ENCODE measurements around the gene RENBP.

Gene RENBP

DNA sequence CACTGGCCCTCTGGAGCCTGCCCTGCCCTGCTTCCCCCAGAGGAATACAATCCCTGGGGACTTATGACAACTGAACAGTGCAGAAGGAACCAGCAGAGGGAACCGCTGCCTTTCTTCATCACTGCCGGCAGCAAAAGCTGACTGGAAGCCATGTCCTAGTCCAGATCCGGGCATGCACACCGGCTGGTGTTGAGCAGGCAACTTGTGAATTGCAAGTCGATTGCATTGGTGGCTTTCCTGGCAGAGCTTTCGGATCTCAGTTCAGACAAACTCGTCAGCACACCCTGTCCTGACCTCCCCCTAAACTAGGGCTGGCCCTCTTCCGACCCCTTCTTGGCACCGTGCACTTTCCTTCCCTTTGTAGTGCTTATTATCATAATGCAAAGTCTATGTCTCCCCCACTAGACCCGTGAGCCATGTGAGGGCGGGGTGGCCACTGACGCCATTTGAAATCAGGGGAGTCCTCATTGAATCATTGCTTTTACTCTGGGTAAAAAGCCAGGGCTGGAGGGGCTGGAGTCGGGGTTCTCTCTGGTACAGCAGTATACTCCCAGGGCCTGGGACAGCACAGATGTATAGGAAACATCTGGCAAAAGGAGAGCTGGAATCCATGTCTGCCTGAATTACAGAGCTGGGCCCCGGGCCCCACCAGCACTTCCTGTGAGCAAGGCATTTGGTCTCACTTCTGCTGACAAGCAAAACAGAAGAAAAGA, 20.1 kb downstream of the RENBP start:
- Histone ChIP-seq H3K9me3 (ENCODE audit: control insufficient read depth, low read length) (no peaks in the 10 kb centered on the region), H3K27me3 (ENCODE audit: control insufficient read depth, insufficient read depth, low read length) (no peaks in the 10 kb centered on the region), H3K27ac (peak overlapping the region; percentile 36), H3K4me2 (ENCODE audit: low read length) (no peak overlapping the region), H3K36me3 (ENCODE audit: control insufficient read depth, insufficient read depth, low read length) (no peaks in the 10 kb centered on the region), H3K4me3 (ENCODE audit: low read depth, low read length) (no peak overlapping the region), H3K9ac (no peak overlapping the region), H3K4me1 (peaks cover 14% of the 10 kb centered on the region), H2AFZ (peak overlapping the region; percentile 38), H3K79me2 (no peaks in the 10 kb centered on the region)
- TF ChIP-seq, protein P1, sequence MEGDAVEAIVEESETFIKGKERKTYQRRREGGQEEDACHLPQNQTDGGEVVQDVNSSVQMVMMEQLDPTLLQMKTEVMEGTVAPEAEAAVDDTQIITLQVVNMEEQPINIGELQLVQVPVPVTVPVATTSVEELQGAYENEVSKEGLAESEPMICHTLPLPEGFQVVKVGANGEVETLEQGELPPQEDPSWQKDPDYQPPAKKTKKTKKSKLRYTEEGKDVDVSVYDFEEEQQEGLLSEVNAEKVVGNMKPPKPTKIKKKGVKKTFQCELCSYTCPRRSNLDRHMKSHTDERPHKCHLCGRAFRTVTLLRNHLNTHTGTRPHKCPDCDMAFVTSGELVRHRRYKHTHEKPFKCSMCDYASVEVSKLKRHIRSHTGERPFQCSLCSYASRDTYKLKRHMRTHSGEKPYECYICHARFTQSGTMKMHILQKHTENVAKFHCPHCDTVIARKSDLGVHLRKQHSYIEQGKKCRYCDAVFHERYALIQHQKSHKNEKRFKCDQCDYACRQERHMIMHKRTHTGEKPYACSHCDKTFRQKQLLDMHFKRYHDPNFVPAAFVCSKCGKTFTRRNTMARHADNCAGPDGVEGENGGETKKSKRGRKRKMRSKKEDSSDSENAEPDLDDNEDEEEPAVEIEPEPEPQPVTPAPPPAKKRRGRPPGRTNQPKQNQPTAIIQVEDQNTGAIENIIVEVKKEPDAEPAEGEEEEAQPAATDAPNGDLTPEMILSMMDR (IDR thresholded peaks at IDR 0.05) = peak; percentile 33

DNA sequence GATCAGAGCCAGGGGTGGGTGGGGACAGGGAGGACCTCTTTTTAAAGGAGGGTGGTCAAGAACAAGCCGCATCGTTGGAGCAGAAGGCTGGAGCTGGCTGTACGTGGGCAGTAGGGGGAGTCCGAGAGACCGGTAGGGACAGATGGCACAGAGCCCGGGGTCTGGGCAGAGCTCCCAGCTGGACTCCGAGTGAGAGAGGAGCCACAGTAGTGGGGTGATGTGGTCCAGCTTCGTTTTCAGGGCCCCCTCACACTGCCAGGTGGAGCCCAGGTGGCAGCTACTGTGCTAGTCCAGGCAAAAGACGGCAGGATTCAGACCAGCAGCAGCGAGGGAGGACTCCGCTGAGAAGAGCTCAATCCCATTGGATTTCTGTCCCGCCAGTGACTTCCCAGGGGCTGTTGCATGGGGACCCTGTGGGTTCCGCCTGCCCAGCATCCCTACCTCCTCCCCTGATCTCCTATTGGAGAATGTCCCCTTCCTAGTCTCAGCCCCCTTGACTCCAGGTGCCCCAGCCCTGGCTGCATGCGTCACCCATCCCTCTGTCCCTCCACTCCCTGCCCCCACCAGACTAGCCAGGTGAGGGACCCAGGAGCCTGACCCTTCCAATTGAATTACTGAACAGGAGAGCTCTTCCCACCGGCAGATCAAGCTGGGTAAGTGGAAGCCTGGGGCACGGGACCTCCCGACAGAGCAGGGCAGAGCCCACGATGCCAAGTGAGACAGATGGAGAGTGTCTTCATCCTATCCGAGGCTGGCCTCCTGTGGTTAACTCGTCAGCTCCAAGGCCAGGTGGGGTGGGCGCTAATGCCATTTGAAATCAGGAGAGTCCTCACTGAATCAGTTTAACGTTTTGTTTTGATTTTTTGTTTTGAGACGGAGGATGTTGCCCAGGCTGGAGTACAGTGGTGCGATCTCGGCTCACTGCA, 21.2 kb downstream of the RENBP start:
- Histone ChIP-seq H3K4me2 (ENCODE audit: low read length) (no peak overlapping the region), H3K36me3 (ENCODE audit: control insufficient read depth, insufficient read depth, low read length) (no peaks in the 10 kb centered on the region), H3K9me3 (ENCODE audit: control insufficient read depth, low read length) (no peaks in the 10 kb centered on the region), H3K27ac (no peak overlapping the region), H3K9ac (no peak overlapping the region), H3K4me1 (peaks cover 14% of the 10 kb centered on the region), H3K79me2 (no peaks in the 10 kb centered on the region), H3K4me3 (ENCODE audit: low read depth, low read length) (no peak overlapping the region), H3K27me3 (ENCODE audit: control insufficient read depth, insufficient read depth, low read length) (no peaks in the 10 kb centered on the region), H2AFZ (no peak overlapping the region)
- TF ChIP-seq, protein P1 (IDR thresholded peaks at IDR 0.05) = peak; percentile 51

DNA sequence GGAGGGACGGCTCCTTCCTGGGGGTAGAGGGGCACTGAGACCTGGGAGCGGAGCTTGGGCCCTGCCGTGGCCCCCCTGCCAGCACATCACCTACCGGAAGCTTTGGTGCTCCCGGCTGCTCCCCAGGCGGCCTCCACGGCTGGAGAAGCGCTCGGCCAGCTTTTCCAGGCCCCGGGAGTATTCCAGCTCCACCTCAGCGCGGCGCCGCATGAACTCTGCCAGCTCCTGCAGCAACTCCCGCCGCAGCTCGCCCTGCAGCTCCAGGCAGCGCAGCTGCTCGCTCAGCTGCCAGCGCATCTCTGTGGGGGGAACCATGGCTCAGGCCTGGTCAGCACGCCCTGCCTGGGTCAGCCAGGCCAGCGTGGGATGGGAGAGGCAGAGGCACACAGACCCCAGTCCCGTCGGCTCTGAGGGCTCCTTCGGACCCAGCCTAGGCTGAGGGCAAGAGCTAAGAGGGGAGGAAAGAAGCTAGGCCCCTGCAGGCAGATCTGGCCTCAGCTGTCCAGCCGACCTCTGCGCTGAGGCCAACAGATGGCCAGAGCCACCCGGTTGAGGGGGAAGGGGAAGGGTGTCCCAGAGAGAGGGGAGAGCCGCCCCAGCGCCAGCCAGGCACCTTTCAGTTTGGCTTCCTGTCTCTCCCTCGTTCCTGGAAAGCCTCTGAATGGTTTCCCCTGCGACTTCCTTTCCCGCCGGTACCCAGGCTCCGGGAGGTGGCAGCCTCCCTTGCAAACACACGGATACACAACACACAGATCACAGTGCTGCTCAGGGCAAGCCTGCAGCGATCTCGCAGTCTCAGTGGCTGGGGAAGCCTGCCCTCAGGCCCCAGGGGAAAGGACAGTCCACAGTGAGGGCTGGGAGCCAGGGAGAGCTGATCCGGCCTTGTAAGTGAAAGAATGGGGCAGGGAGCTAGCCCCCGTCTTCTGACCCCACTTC, 22.7 kb downstream of the RENBP start:
- Histone ChIP-seq H3K4me1 (peaks cover 7% of the 10 kb centered on the region), H3K27me3 (ENCODE audit: control insufficient read depth, insufficient read depth, low read length) (no peaks in the 10 kb centered on the region), H3K9me3 (ENCODE audit: control insufficient read depth, low read length) (no peaks in the 10 kb centered on the region), H3K4me3 (ENCODE audit: low read depth, low read length) (no peak overlapping the region), H3K27ac (no peak overlapping the region), H3K4me2 (ENCODE audit: low read length) (no peak overlapping the region), H3K9ac (no peak overlapping the region), H3K36me3 (ENCODE audit: control insufficient read depth, insufficient read depth, low read length) (no peaks in the 10 kb centered on the region), H2AFZ (no peak overlapping the region), H3K79me2 (no peaks in the 10 kb centered on the region)
- TF ChIP-seq, protein P1 (IDR thresholded peaks at IDR 0.05) = no peak

DNA sequence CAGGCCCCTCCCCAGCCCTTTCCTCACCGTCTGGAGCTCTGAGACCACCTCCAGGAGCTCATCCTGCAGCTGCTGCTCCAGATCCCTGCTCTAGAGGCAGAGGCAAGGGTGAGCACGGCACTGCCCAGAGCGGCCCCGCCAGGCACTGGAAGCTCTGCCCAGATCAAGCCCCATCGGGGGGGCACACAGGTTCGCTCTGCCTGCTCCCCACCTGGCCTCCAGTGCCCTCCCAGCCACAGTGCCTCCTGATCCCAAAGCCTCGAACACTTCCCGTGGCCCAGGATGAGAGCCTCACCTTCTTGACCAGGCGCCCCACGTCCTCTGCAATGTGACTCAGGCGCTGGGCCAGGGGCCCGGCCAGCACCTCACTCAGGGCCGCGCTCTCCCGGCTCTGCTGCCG, 23.4 kb downstream of the RENBP start:
- H2AFZ ChIP-seq = no peak overlapping the region
- no peaks in the 10 kb centered on the region for H3K79me2 ChIP-seq
- no peaks in the 10 kb centered on the region for H3K9me3 ChIP-seq (ENCODE audit: control insufficient read depth, low read length)
- H3K9ac ChIP-seq = no peak overlapping the region
- no peak overlapping the region for H3K27ac ChIP-seq
- no peak overlapping the region for H3K4me3 ChIP-seq (ENCODE audit: low read depth, low read length)
- no peaks in the 10 kb centered on the region for H3K27me3 ChIP-seq (ENCODE audit: control insufficient read depth, insufficient read depth, low read length)
- peaks cover 2% of the 10 kb centered on the region for H3K4me1 ChIP-seq
- TF ChIP-seq, protein P1 (IDR thresholded peaks at IDR 0.05) = no peak
- H3K36me3 ChIP-seq (ENCODE audit: control insufficient read depth, insufficient read depth, low read length) = no peaks in the 10 kb centered on the region
- H3K4me2 ChIP-seq (ENCODE audit: low read length) = no peak overlapping the region
